Stimulated activated CD4-positive, alpha-beta T cell treated with anti-CD3 and anti-CD28 coated beads, Interleukin-12 subunit alpha, Interleukin-12 subunit beta, amount 100 ng/mL, for 4 hours (primary cell): ENCODE data around the gene NCMAP.
"Not testable (repeated sequence)": the region's sequence is repeated elsewhere in the genome, so short reads cannot be mapped to it uniquely, and the experiment has no call there.

Experiments
- DNase-seq: peaks from one replicate; pipeline ENCODE4 v3.0.0-alpha.2; 2020

The NCMAP gene

GRCh38 chr1:24555591-24556413 lies at the start of gene NCMAP:
Gene NCMAP, plus strand, starts transcription at chr1:24556087. Its CDS starts 39,344 bp downstream, at chr1:24595431.
- peak; percentile 51 for DNase-seq

GRCh38 chr1:24506691-24507381 lies 49.1 kb upstream of the NCMAP start:
- DNase-seq, result no peak

GRCh38 chr1:24507405-24507804 lies 48.5 kb upstream of the NCMAP start:
- no peak for DNase-seq

GRCh38 chr1:24508911-24509310 lies 47.0 kb upstream of the NCMAP start:
- DNase-seq, result no peak

GRCh38 chr1:24513706-24514105 lies 42.2 kb upstream of the NCMAP start:
- no peak for DNase-seq

- DNase-seq, result no peak
Observed at GRCh38 chr1:24514946-24515345, 40.9 kb upstream of the NCMAP start.

GRCh38 chr1:24515671-24516209 lies 40.1 kb upstream of the NCMAP start:
- DNase-seq, result not testable (repeated sequence)

GRCh38 chr1:24516506-24516905 lies 39.4 kb upstream of the NCMAP start:
- DNase-seq, result no peak

GRCh38 chr1:24517898-24518297 lies 38.0 kb upstream of the NCMAP start:
- DNase-seq, result no peak

GRCh38 chr1:24520282-24520681 lies 35.6 kb upstream of the NCMAP start:
- not testable (repeated sequence) for DNase-seq

GRCh38 chr1:24525606-24526005 lies 30.3 kb upstream of the NCMAP start:
- no peak for DNase-seq

- DNase-seq, result no peak
Observed at GRCh38 chr1:24526045-24526444, 29.8 kb upstream of the NCMAP start.

- DNase-seq, result peak; percentile 38
Observed at GRCh38 chr1:24526940-24527542, 28.8 kb upstream of the NCMAP start.

GRCh38 chr1:24528744-24529143 lies 27.1 kb upstream of the NCMAP start:
- no peak for DNase-seq

GRCh38 chr1:24529292-24529691 lies 26.6 kb upstream of the NCMAP start:
- DNase-seq, result not testable (repeated sequence)

- peak; percentile 60 for DNase-seq
Observed at GRCh38 chr1:24535021-24535424, 20.9 kb upstream of the NCMAP start.

- no peak for DNase-seq
Observed at GRCh38 chr1:24535778-24536177, 20.1 kb upstream of the NCMAP start.

GRCh38 chr1:24536391-24536840 lies 19.5 kb upstream of the NCMAP start:
- DNase-seq, result peak; percentile 41

- DNase-seq, result no peak
Observed at GRCh38 chr1:24540051-24540905, 15.6 kb upstream of the NCMAP start.

GRCh38 chr1:24540906-24541710 lies 14.8 kb upstream of the NCMAP start:
- DNase-seq, result no peak

- DNase-seq, result peak; percentile 13
Observed at GRCh38 chr1:24541711-24542346, 14.1 kb upstream of the NCMAP start.
